Fibroblast of lung (primary cell): ENCODE data around the gene ARMC5. TPM values are rescaled to one million over a fixed set of nuclear protein-coding genes. Genes with fewer than 3 reads are reported as not detected.

Experiments
- DNase-seq, 2 donors: peaks; one replicate each; pipeline versions ENCODE4 v3.0.0 to v3.0.0-alpha.2; 2010; ENCODE audit warnings: low read depth in 2 of 2
- H2AFZ ChIP-seq: 2 replicates; pipeline ENCODE4 v1.5.1; 2012; ENCODE audit warnings: low read length, control low read depth, inconsistent platforms
- H3K27ac ChIP-seq: 2 replicates; pipeline ENCODE4 v1.5.1; 2011; ENCODE audit warnings: low read length, control low read depth; ENCODE audit not compliant: insufficient read depth
- H3K27me3 ChIP-seq: 2 replicates; pipeline ENCODE4 v1.5.1; 2011; ENCODE audit warnings: mild to moderate bottlenecking, low read length; ENCODE audit not compliant: control insufficient read depth, insufficient read depth
- H3K36me3 ChIP-seq: 2 replicates; pipeline ENCODE4 v1.5.1; 2011; ENCODE audit warnings: low read length; ENCODE audit not compliant: control insufficient read depth, insufficient read depth
- H3K4me1 ChIP-seq: 2 replicates; pipeline ENCODE4 v1.5.1; 2011; ENCODE audit warnings: low read length; ENCODE audit not compliant: control insufficient read depth, insufficient read depth; ENCODE audit errors: extremely low read depth
- H3K4me2 ChIP-seq: 2 replicates; pipeline ENCODE4 v1.5.1; 2011; ENCODE audit warnings: low read length, control low read depth; ENCODE audit not compliant: insufficient read depth; ENCODE audit errors: extremely low read depth
- H3K4me3 ChIP-seq, 4 experiments: fragments of 200-600 bp in 1 of 4; sonication (generic) in 1 of 4; replicated peaks in 1 of 4; 2 replicates each; pipeline ENCODE4 v1.5.1; 2011 to 2016; ENCODE audit warnings: low read length in 4 of 4, low read depth in 3 of 4, mild to moderate bottlenecking in 3 of 4, control low read depth in 2 of 4, inconsistent platforms in 1 of 4, mixed read lengths in 1 of 4; ENCODE audit not compliant: insufficient read depth in 1 of 4; ENCODE audit errors: control extremely low read depth in 1 of 4
- H3K79me2 ChIP-seq: 2 replicates; pipeline ENCODE4 v1.5.1; 2012; ENCODE audit warnings: mild to moderate bottlenecking, low read length, inconsistent platforms; ENCODE audit not compliant: control insufficient read depth, insufficient read depth
- H3K9ac ChIP-seq: 2 replicates; pipeline ENCODE4 v1.5.1; 2011; ENCODE audit warnings: mild to moderate bottlenecking, low read length, control low read depth; ENCODE audit not compliant: insufficient read depth
- H3K9me3 ChIP-seq: 2 replicates; pipeline ENCODE4 v1.5.1; 2012; ENCODE audit warnings: low read depth, low read length; ENCODE audit not compliant: control insufficient read depth, insufficient read depth
- H4K20me1 ChIP-seq: 2 replicates; pipeline ENCODE4 v1.5.1; 2011; ENCODE audit warnings: low read length; ENCODE audit not compliant: control insufficient read depth, insufficient read depth; ENCODE audit errors: extremely low read depth
- EZH2 ChIP-seq: IDR thresholded peaks from 2 replicates; pipeline ENCODE4 v1.5.1; 2012; ENCODE audit warnings: low read length, control low read depth, mild to moderate bottlenecking; ENCODE audit errors: missing control alignments
- polyA plus RNA-seq, 2 donors: library from polyadenylated mRNA; depleted of rRNA in 1 of 2; stranded (reverse) in 1 of 2; unstranded in 1 of 2; fragments of >200 nt; gene quantifications; 2 replicates each; pipeline ENCODE4 v1.2.1, GENCODE V29; 2011 to 2012; ENCODE audit warnings: missing spikeins in 1 of 2
- total RNA-seq: library from RNA; depleted of rRNA; stranded (reverse); fragments of >200 nt; gene quantifications from 2 replicates; pipeline ENCODE4 v1.2.1, GENCODE V29; 2014
- TF ChIP-seq, protein P1 (sequence below), 2 donors: IDR thresholded peaks in 1 of 2; conservative IDR thresholded peaks in 1 of 2; 1 replicate in 1 of 2; 2 replicates in 1 of 2; pipeline ENCODE4 v1.5.1; 2011 to 2012; ENCODE audit warnings: low read length in 2 of 2, control low read depth in 1 of 2, inconsistent platforms in 1 of 2, low read depth in 1 of 2, mild to moderate bottlenecking in 1 of 2

Gene ARMC5
- total and polyA plus RNA-seq, 2 donors (not counting 1 experiment from before 2014, with no cell fraction given): 1.7 to 5.6 TPM

GRCh38 chr16:31458073-31458843, 1.0 kb upstream of the ARMC5 start:
- Histone ChIP-seq H3K4me3 (peak overlapping the region; percentile 86 to 92 (median 88)), H3K9me3 (no peaks in the 10 kb centered on the region), H3K79me2 (peaks cover 37% of the 10 kb centered on the region), H4K20me1 (no peaks in the 10 kb centered on the region), H3K4me1 (peaks cover 17% of the 10 kb centered on the region), H2AFZ (no peak overlapping the region), H3K4me2 (peak overlapping the region; percentile 96), H3K9ac (peak overlapping the region; percentile 100), H3K36me3 (peaks cover 7% of the 10 kb centered on the region), H3K27me3 (no peaks in the 10 kb centered on the region), H3K27ac (peak overlapping the region; percentile 100)
- peak in 1 of 2 donors; percentile 60 for DNase-seq
- no peak for TF ChIP-seq EZH2
- TF ChIP-seq, protein P1, sequence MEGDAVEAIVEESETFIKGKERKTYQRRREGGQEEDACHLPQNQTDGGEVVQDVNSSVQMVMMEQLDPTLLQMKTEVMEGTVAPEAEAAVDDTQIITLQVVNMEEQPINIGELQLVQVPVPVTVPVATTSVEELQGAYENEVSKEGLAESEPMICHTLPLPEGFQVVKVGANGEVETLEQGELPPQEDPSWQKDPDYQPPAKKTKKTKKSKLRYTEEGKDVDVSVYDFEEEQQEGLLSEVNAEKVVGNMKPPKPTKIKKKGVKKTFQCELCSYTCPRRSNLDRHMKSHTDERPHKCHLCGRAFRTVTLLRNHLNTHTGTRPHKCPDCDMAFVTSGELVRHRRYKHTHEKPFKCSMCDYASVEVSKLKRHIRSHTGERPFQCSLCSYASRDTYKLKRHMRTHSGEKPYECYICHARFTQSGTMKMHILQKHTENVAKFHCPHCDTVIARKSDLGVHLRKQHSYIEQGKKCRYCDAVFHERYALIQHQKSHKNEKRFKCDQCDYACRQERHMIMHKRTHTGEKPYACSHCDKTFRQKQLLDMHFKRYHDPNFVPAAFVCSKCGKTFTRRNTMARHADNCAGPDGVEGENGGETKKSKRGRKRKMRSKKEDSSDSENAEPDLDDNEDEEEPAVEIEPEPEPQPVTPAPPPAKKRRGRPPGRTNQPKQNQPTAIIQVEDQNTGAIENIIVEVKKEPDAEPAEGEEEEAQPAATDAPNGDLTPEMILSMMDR (conservative IDR thresholded peaks at IDR 0.05 in 1 of 2, IDR thresholded peaks at IDR 0.05 in 1 of 2; ENCODE audit: low read depth in 1 of 2, low read length in 2 of 2): no peak

DNA sequence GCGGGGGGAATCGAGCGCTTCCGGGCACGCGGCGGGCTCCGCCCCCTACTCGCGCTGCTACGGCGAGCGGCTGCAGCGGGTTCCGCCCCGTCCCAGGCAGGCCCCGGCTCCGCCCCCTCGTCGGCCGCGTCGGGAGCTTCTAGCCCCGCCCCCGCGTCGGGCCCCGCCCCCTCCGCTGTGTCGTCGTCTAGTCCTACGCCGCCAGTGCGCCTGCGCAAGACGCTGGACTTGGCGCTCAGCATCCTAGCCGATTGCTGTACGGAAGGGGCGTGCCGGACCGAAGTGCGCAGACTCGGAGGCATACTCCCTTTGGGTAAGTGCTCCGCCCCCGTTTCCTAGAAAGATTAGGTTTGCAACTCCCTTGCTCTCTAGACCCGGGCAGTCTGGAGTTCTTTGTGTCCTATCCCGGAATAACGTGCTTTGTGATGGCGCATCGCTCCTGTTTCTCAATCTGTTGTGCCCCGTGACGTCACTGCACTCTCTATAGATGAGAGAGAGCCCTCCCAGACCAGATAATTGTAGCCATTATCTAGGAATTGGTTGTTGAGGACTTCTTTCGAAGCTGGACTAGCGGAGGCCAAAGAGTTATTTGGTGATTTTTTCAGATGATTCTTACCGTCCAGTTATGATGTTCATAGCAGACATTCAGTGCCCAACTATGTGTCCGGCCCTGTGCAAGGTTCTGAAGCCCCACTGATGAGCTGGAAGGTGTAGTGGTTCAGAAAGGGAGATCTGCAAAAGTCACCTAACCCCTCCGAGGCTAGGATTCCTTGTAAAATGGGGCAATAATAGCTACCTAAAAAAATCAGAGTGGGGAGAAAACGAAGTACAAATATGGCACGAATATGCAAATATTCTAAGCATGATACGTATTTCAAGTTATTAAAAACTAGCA, 633 bp downstream of the ARMC5 start:
- DNase-seq: peak; percentile 98 to 99
- H3K9ac ChIP-seq: peak overlapping the region; percentile 100

More for the DNA sequence above, 633 bp downstream of the ARMC5 start:
- Histone ChIP-seq H3K79me2 (peaks cover 33% of the 10 kb centered on the region), H3K4me2 (peak overlapping the region; percentile 96), H3K4me1 (peaks cover 10% of the 10 kb centered on the region), H4K20me1 (no peaks in the 10 kb centered on the region), H3K9me3 (no peaks in the 10 kb centered on the region), H3K36me3 (peaks cover 14% of the 10 kb centered on the region), H2AFZ (peak overlapping the region; percentile 87), H3K4me3 (peak overlapping the region; percentile 86 to 92 (median 88)), H3K27me3 (no peaks in the 10 kb centered on the region), H3K27ac (peak overlapping the region; percentile 100)
- TF ChIP-seq EZH2: no peak
- TF ChIP-seq, protein P1 (conservative IDR thresholded peaks at IDR 0.05 in 1 of 2, IDR thresholded peaks at IDR 0.05 in 1 of 2; ENCODE audit: low read depth in 1 of 2, low read length in 2 of 2): no peak
